ENCODE results near the gene APOA5.
A peak's percentile ranks its signal among the peaks of the same experiment; 100 is the strongest.

The APOA5 gene

DNA sequence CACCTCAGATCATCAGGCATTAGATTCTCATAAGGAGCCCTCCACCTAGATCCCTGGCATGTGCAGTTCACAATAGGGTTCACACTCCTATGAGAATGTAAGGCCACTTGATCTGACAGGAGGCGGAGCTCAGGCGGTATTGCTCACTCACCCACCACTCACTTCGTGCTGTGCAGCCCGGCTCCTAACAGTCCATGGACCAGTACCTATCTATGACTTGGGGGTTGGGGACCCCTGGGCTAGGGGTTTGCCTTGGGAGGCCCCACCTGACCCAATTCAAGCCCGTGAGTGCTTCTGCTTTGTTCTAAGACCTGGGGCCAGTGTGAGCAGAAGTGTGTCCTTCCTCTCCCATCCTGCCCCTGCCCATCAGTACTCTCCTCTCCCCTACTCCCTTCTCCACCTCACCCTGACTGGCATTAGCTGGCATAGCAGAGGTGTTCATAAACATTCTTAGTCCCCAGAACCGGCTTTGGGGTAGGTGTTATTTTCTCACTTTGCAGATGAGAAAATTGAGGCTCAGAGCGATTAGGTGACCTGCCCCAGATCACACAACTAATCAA is 40.2 kb upstream of the APOA5 start:
- no peak for DNase-seq (ENCODE audit: low read depth)
- H3K4me3 ChIP-seq (ENCODE audit: control insufficient read depth, low read depth, low read length), result no peak overlapping the region
- TF ChIP-seq, protein P1, sequence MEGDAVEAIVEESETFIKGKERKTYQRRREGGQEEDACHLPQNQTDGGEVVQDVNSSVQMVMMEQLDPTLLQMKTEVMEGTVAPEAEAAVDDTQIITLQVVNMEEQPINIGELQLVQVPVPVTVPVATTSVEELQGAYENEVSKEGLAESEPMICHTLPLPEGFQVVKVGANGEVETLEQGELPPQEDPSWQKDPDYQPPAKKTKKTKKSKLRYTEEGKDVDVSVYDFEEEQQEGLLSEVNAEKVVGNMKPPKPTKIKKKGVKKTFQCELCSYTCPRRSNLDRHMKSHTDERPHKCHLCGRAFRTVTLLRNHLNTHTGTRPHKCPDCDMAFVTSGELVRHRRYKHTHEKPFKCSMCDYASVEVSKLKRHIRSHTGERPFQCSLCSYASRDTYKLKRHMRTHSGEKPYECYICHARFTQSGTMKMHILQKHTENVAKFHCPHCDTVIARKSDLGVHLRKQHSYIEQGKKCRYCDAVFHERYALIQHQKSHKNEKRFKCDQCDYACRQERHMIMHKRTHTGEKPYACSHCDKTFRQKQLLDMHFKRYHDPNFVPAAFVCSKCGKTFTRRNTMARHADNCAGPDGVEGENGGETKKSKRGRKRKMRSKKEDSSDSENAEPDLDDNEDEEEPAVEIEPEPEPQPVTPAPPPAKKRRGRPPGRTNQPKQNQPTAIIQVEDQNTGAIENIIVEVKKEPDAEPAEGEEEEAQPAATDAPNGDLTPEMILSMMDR (conservative IDR thresholded peaks at IDR 0.05; ENCODE audit: control insufficient read depth, insufficient read depth, low read depth, low read length), result no peak

DNA sequence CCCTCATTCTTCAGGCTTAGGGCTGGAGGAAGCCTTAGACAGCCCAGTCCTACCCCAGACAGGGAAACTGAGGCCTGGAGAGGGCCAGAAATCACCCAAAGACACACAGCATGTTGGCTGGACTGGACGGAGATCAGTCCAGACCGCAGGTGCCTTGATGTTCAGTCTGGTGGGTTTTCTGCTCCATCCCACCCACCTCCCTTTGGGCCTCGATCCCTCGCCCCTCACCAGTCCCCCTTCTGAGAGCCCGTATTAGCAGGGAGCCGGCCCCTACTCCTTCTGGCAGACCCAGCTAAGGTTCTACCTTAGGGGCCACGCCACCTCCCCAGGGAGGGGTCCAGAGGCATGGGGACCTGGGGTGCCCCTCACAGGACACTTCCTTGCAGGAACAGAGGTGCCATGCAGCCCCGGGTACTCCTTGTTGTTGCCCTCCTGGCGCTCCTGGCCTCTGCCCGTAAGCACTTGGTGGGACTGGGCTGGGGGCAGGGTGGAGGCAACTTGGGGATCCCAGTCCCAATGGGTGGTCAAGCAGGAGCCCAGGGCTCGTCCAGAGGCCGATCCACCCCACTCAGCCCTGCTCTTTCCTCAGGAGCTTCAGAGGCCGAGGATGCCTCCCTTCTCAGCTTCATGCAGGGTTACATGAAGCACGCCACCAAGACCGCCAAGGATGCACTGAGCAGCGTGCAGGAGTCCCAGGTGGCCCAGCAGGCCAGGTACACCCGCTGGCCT is 38.7 kb upstream of the APOA5 start:
- no peak for DNase-seq (ENCODE audit: low read depth)
- TF ChIP-seq, protein P1 (conservative IDR thresholded peaks at IDR 0.05; ENCODE audit: control insufficient read depth, insufficient read depth, low read depth, low read length), result no peak
- no peak overlapping the region for H3K4me3 ChIP-seq (ENCODE audit: control insufficient read depth, low read depth, low read length)

DNA sequence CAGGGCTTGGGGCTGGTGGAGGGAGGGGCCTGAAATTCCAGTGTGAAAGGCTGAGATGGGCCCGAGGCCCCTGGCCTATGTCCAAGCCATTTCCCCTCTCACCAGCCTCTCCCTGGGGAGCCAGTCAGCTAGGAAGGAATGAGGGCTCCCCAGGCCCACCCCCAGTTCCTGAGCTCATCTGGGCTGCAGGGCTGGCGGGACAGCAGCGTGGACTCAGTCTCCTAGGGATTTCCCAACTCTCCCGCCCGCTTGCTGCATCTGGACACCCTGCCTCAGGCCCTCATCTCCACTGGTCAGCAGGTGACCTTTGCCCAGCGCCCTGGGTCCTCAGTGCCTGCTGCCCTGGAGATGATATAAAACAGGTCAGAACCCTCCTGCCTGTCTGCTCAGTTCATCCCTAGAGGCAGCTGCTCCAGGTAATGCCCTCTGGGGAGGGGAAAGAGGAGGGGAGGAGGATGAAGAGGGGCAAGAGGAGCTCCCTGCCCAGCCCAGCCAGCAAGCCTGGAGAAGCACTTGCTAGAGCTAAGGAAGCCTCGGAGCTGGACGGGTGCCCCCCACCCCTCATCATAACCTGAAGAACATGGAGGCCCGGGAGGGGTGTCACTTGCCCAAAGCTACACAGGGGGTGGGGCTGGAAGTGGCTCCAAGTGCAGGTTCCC is 38.0 kb upstream of the APOA5 start, which contains the start of gene APOC3:
Gene APOC3 (plus strand): TSS at position 383 of the 659 bp plus-strand sequence. CDS start 676 bp downstream, outside the sequence.
- TF ChIP-seq, protein P1 (conservative IDR thresholded peaks at IDR 0.05; ENCODE audit: control insufficient read depth, insufficient read depth, low read depth, low read length), result no peak
- no peak within 1 kb of the TSS for H3K4me3 ChIP-seq (ENCODE audit: control insufficient read depth, low read depth, low read length)
- peak; percentile 49 for DNase-seq (ENCODE audit: low read depth)

DNA sequence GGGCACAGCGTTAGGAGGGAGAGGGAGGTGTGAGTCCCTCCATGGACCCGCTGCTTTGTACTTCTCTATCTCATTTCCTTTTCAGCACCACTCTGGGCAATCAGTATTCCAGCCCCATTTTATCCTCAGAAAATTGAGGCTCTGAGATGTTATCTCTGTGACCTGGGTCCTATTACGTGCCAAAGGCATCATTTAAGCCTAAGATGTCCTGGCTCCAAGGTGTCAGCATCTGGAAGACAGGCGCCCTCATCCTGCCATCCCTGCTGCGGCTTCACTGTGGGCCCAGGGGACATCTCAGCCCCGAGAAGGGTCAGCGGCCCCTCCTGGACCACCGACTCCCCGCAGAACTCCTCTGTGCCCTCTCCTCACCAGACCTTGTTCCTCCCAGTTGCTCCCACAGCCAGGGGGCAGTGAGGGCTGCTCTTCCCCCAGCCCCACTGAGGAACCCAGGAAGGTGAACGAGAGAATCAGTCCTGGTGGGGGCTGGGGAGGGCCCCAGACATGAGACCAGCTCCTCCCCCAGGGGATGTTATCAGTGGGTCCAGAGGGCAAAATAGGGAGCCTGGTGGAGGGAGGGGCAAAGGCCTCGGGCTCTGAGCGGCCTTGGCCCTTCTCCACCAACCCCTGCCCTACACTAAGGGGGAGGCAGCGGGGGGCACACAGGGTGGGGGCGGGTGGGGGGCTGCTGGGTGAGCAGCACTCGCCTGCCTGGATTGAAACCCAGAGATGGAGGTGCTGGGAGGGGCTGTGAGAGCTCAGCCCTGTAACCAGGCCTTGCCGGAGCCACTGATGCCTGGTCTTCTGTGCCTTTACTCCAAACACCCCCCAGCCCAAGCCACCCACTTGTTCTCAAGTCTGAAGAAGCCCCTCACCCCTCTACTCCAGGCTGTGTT is 37.2 kb upstream of the APOA5 start:
- TF ChIP-seq, protein P1 (conservative IDR thresholded peaks at IDR 0.05; ENCODE audit: control insufficient read depth, insufficient read depth, low read depth, low read length), result no peak
- DNase-seq (ENCODE audit: low read depth), result no peak
- H3K4me3 ChIP-seq (ENCODE audit: control insufficient read depth, low read depth, low read length), result no peak overlapping the region

DNA sequence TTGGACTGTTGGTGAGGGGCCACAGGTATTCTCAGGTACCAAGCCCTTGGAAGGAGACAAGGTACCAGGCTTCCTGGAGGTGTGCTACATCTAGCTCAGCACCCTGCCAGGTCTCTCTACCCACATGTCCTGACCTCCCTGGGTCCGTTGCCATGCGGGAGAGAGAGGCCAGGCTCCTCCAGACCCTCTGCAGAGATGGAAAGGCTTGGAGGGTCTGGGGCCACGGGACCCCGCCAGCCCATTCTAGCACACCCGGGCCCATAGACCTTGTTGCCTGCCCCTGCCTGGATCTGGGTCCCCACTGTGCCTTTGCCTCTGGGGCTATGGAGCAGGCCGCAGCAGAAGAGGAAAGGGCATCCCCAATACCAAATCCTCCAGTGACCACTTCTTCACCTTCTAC is 35.8 kb upstream of the APOA5 start:
- no peak for DNase-seq (ENCODE audit: low read depth)
- H3K4me3 ChIP-seq (ENCODE audit: control insufficient read depth, low read depth, low read length), result no peak overlapping the region
- TF ChIP-seq, protein P1 (conservative IDR thresholded peaks at IDR 0.05; ENCODE audit: control insufficient read depth, insufficient read depth, low read depth, low read length), result no peak

DNA sequence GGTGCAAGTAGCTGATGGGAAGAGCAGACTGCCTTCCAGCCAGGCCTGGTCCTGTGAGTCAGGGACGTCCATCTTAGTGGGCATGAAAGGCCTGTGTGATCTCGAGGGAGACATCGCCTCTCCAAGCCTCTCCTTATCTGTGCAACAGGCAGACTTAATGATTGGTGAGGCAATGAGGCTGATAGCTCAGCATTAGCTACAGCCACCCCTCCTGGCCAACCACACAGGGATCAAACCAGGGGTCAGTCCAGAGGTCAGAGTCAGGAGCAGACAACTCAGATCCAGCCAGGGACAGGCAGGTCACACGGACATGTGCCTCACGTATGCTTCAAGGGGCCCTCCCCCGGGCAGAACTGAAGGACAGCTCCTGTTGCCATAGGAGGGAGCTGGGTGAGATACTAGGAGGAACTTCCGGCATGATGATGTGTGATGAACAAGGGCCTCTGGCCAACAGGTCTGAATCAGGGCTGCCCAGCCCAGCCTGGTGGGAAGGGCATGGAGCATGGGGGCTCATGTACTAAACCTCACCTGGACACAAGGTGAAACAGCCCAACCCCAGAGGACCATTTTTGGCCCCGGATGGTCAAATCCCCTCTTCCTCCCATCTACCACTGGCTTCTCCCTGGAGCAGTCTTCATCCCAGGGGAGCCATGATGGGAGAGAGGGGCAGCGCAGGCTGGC is 35.2 kb upstream of the APOA5 start:
- TF ChIP-seq, protein P1 (conservative IDR thresholded peaks at IDR 0.05; ENCODE audit: control insufficient read depth, insufficient read depth, low read depth, low read length), result no peak
- H3K4me3 ChIP-seq (ENCODE audit: control insufficient read depth, low read depth, low read length), result no peak overlapping the region
- no peak for DNase-seq (ENCODE audit: low read depth)
